Retinal pigment epithelial cell (primary cell): Measurements from ENCODE around the gene MAIP1.

Experiments used
- DNase-seq: peaks from one replicate; pipeline ENCODE4 v3.0.0-alpha.2; 2010; ENCODE audit warnings: low read depth
- H3K4me3 ChIP-seq: 2 replicates; pipeline ENCODE4 v1.5.1; 2011; ENCODE audit warnings: mild to moderate bottlenecking, low read length, control low read depth, moderate library complexity
- CTCF ChIP-seq: conservative IDR thresholded peaks from 2 replicates; pipeline ENCODE4 v1.5.1; 2011; ENCODE audit warnings: low read depth, low read length, control low read depth, inconsistent platforms

MAIP1 gene

GRCh38 chr2:199946836-199947235 lies 8.5 kb upstream of the MAIP1 start:
- no peak for TF ChIP-seq CTCF
- peak; percentile 39 for DNase-seq
- no peak overlapping the region for H3K4me3 ChIP-seq

- no peak overlapping the region for H3K4me3 ChIP-seq
- no peak for DNase-seq
- no peak for TF ChIP-seq CTCF
Observed at GRCh38 chr2:199950396-199950795, 5.0 kb upstream of the MAIP1 start.

- no peak for DNase-seq
- TF ChIP-seq CTCF: no peak
- H3K4me3 ChIP-seq: no peak overlapping the region
Observed at GRCh38 chr2:199951023-199951422, 4.4 kb upstream of the MAIP1 start.

- DNase-seq: no peak
- peak overlapping the region; percentile 91 for H3K4me3 ChIP-seq
- no peak for TF ChIP-seq CTCF
Observed at GRCh38 chr2:199955007-199955338, 409 bp upstream of the MAIP1 start.

- TF ChIP-seq CTCF: no peak
- DNase-seq: no peak
- peak overlapping the region; percentile 91 for H3K4me3 ChIP-seq
Observed at GRCh38 chr2:199956062-199956380, 639 bp downstream of the MAIP1 start.

- DNase-seq: no peak
- no peak for TF ChIP-seq CTCF
- no peak overlapping the region for H3K4me3 ChIP-seq
Observed at GRCh38 chr2:199958014-199958413, 2.6 kb downstream of the MAIP1 start.

GRCh38 chr2:199962203-199962602 lies 6.8 kb downstream of the MAIP1 start:
- no peak overlapping the region for H3K4me3 ChIP-seq
- DNase-seq: no peak
- TF ChIP-seq CTCF: no peak
